Measurements from ENCODE around the gene HAAO. TPM values are rescaled to one million over a fixed set of nuclear protein-coding genes. Genes with fewer than 3 reads are reported as not detected.

Gene HAAO
- total RNA-seq, 1 donor from 2014 or later = 10.0 TPM

- DNase-seq (ENCODE audit: extremely low spot score, unreplicated experiment) = no peak
- peaks cover 9% of the 10 kb centered on the region for H3K27me3 Mint-ChIP-seq
- H3K9me3 Mint-ChIP-seq = no peaks in the 10 kb centered on the region
- H3K36me3 Mint-ChIP-seq = peaks cover 4% of the 10 kb centered on the region
- H3K27ac Mint-ChIP-seq = no peak overlapping the region
- H3K4me1 Mint-ChIP-seq (ENCODE audit: unreplicated experiment) = peaks cover 18% of the 10 kb centered on the region
- TF ChIP-seq, protein P1, sequence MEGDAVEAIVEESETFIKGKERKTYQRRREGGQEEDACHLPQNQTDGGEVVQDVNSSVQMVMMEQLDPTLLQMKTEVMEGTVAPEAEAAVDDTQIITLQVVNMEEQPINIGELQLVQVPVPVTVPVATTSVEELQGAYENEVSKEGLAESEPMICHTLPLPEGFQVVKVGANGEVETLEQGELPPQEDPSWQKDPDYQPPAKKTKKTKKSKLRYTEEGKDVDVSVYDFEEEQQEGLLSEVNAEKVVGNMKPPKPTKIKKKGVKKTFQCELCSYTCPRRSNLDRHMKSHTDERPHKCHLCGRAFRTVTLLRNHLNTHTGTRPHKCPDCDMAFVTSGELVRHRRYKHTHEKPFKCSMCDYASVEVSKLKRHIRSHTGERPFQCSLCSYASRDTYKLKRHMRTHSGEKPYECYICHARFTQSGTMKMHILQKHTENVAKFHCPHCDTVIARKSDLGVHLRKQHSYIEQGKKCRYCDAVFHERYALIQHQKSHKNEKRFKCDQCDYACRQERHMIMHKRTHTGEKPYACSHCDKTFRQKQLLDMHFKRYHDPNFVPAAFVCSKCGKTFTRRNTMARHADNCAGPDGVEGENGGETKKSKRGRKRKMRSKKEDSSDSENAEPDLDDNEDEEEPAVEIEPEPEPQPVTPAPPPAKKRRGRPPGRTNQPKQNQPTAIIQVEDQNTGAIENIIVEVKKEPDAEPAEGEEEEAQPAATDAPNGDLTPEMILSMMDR (conservative IDR thresholded peaks at IDR 0.05) = no peak
- no peak overlapping the region for H3K4me3 Mint-ChIP-seq
Observed at GRCh38 chr2:42806786-42807185, 14.4 kb upstream of the HAAO start.

GRCh38 chr2:42804891-42805290 is 12.5 kb upstream of the HAAO start:
- H3K27ac Mint-ChIP-seq = no peak overlapping the region
- peaks cover 10% of the 10 kb centered on the region for H3K4me1 Mint-ChIP-seq (ENCODE audit: unreplicated experiment)
- H3K36me3 Mint-ChIP-seq = no peaks in the 10 kb centered on the region
- H3K9me3 Mint-ChIP-seq = no peaks in the 10 kb centered on the region
- H3K4me3 Mint-ChIP-seq = no peak overlapping the region
- peaks cover 4% of the 10 kb centered on the region for H3K27me3 Mint-ChIP-seq
- TF ChIP-seq, protein P1 (conservative IDR thresholded peaks at IDR 0.05) = no peak
- DNase-seq (ENCODE audit: extremely low spot score, unreplicated experiment) = no peak

- H3K27me3 Mint-ChIP-seq = peaks cover 4% of the 10 kb centered on the region
- H3K4me3 Mint-ChIP-seq = no peak overlapping the region
- H3K27ac Mint-ChIP-seq = no peak overlapping the region
- TF ChIP-seq, protein P1 (conservative IDR thresholded peaks at IDR 0.05) = no peak
- H3K4me1 Mint-ChIP-seq (ENCODE audit: unreplicated experiment) = peaks cover 10% of the 10 kb centered on the region
- no peaks in the 10 kb centered on the region for H3K9me3 Mint-ChIP-seq
- no peak for DNase-seq (ENCODE audit: extremely low spot score, unreplicated experiment)
- H3K36me3 Mint-ChIP-seq = no peaks in the 10 kb centered on the region
Observed at GRCh38 chr2:42804338-42804737, 12.0 kb upstream of the HAAO start.

DNA sequence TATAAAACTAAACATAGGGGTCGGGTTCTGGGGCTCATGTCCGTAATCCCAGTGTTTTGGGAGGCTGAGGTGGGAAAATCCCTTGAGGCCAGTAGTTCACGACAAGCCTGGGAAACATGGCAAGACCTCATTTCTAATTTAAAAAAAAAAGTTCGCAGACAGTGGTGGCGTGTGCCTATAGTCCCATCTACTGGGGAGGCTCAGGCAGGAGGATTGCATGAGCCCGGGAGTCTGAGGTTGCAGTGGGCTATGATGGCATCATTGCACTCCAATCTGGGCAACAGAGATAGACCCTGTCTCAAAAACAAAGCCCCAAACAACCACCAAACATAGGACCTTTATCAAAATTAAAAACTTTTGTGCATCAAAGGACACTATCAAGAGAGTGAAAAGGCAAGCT is 9.8 kb upstream of the HAAO start:
- Mint-ChIP-seq H3K27me3 (no peaks in the 10 kb centered on the region), H3K27ac (no peak overlapping the region), H3K4me1 (ENCODE audit: unreplicated experiment) (no peaks in the 10 kb centered on the region), H3K4me3 (no peak overlapping the region), H3K36me3 (no peaks in the 10 kb centered on the region), H3K9me3 (no peaks in the 10 kb centered on the region)
- TF ChIP-seq, protein P1 (conservative IDR thresholded peaks at IDR 0.05) = no peak
- no peak for DNase-seq (ENCODE audit: extremely low spot score, unreplicated experiment)

DNA sequence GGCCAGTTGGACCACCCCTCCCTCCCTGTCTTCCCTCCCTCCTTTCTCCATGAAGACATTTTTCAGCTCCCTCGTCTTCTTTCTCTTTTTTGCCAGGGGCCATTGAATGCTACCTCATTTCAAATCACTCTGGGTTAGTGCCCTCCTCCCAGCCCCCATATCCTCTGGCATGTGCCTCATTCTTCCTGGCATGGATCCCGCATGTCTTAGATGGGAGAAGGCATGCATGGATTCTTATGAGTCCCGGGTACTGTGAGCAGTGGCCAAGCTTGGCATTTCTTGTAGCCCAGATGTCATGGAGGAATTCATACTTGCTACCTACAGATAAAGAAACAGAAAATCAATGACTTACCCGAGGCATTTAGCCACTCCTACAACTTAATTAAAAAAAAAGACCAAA is 9.0 kb upstream of the HAAO start:
- no peaks in the 10 kb centered on the region for H3K9me3 Mint-ChIP-seq
- TF ChIP-seq, protein P1 (conservative IDR thresholded peaks at IDR 0.05) = no peak
- H3K27ac Mint-ChIP-seq = no peak overlapping the region
- H3K27me3 Mint-ChIP-seq = no peaks in the 10 kb centered on the region
- no peak overlapping the region for H3K4me3 Mint-ChIP-seq
- H3K4me1 Mint-ChIP-seq (ENCODE audit: unreplicated experiment) = no peaks in the 10 kb centered on the region
- DNase-seq (ENCODE audit: extremely low spot score, unreplicated experiment) = no peak
- H3K36me3 Mint-ChIP-seq = no peaks in the 10 kb centered on the region

DNA sequence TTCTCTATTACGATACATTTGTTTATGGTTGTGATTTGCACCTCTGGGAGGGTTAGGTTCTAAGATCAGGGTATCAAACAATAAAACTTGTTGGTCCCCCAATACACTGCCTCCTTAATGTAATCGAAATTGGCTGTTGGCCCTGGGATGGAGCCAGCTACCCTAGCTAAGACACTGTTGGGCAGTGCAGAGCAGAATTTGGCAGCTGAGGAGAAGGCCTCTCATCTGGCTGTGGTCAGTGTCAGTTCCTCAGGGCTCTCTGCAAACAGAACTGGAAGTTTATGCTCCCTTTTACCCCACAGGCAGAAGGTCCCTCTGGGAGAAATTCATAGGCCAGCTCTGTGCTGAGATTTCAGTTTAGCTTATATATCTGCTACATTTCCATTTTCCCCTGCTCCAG is 8.6 kb upstream of the HAAO start:
- Mint-ChIP-seq H3K4me3 (no peak overlapping the region), H3K9me3 (no peaks in the 10 kb centered on the region), H3K36me3 (no peaks in the 10 kb centered on the region), H3K27me3 (no peaks in the 10 kb centered on the region), H3K4me1 (ENCODE audit: unreplicated experiment) (no peaks in the 10 kb centered on the region), H3K27ac (no peak overlapping the region)
- TF ChIP-seq, protein P1 (conservative IDR thresholded peaks at IDR 0.05) = no peak
- no peak for DNase-seq (ENCODE audit: extremely low spot score, unreplicated experiment)
